Raji (cell line): ENCODE results near the gene CFAP91.

ENCODE experiments used
- POLR2A ChIP-seq: IDR thresholded peaks from 2 replicates; pipeline ENCODE4 v1.6.1; 2011; ENCODE audit warnings: low read depth, low read length, control low read depth; ENCODE audit not compliant: insufficient read depth

CFAP91 gene

DNA sequence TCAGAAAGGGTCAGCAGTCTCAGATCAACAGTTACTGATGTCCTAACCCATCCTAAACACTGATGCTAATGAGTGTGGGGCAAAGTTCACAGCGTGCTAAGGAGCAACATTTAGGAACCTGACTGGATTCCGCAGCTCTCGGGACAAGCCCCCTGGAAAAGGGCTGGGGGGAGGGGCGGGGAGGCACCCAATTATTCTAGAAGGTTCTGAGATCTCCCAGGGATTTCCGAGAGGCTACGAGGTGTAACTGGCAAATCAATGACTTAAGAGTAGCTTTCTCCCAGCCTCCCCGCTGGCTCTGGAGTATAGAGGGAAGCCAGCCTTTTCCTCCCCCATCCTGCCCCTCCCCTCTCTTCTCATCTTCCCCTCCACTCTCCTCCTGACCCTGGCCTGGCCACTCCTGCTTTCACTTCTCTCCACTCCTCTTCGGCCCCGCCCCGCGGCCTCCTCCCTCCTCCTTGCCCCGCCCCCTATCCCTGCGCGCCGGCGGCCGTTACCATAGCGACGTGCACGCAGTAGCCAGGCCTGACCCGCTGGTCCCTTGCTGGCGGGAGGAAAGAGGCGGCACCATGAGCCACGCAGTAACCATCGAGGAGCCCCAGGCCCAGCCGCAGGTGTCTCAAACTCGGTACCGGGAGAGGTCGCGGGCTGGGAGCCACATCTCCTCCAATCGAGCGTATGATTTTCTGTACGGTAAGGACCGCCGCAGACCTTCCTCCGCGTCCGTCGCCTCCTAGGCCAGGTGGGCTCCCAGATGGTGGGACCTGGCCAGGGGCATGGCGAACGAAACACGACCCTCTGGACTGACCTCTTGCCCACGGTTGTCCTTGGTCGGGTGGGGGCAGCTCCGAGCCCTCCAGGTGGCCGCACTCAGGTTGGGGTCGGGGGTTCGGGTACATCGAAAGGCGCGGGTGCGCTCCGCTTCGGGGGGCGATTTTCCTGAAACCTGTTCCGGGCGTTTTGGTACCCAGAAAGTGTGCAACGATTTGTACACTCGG, at the start of gene CFAP91:
Gene CFAP91 (plus strand): TSS at position 493 of the 998 bp plus-strand sequence. CDS start 77 bp downstream, at position 570.
- TF ChIP-seq POLR2A: no peak

DNA sequence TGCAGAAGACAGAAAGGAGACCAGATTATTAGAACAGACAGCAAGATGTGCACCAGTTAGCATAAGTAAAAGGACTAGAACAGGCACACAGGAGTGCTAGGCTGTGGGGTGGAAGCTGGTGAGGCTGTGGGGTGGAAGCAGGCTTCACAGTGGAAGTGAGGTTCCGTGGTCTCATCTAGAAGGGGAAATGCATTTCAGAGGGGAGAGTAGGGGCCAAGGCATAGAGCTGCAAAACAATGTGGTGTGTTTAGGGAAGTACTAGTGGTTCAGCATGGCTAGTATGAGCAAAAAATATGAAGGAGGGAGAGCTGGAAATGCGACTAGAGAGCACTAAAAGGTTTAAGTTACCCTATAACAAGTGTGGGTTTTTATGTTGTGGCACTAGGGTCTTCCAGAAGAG, 48.9 kb upstream of the CFAP91 start:
- no peak for TF ChIP-seq POLR2A

DNA sequence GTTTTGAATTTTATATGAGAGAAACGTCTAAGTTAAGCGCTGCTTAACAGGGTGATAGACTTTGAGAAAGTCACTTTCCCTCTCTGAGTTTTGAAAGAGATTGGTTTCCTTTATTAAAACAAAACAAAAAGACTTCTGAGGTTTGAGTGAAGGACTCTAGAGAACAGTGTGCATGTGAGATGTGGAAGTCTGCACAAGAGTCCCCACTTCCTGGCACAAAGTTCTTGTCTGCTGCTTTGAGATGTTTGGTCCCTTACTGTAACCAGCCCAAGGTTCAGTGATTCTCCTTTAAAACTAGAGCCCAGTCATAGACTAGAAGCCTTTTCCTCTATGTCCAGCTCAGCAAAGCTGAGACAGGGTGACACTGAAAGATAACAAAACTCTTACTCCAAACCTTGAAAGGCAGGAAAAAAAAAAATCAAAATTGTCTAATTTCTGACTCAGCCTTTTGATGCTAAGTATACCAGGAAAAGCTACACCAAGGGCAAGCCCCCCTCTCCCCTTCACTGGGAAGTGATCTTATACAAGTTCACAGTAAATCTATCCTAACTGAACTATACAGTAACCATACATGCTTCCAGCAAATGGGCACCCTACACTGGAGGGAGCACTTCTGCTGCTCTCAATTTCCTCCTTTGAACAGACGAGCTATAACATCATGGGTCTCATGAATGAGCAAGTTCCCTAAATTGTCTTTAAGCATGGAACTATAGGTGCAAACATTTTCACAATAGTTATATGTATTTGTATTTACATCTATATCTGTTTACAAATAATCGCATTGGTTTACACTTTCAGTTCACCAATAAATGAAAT, 44.7 kb upstream of the CFAP91 start:
- no peak for TF ChIP-seq POLR2A

DNA sequence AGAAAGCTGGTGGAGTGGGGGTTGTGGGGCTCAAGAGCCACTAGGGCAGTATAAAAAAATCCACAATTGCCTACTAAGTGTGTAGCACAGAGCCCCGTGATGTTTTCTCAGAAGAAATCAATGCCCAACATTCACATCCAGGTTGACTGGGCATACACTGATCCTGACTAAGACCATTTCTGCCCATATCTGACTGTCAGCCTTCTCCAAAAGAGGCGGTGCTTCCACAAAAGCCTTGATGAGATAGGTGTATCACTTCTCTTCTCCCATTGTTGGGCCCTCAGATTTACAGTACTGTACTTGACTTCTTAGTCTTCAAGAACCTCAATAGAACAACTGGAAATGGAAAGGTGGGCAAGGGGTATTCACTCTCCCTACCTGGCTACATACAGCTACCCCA, 43.8 kb upstream of the CFAP91 start:
- TF ChIP-seq POLR2A: no peak

DNA sequence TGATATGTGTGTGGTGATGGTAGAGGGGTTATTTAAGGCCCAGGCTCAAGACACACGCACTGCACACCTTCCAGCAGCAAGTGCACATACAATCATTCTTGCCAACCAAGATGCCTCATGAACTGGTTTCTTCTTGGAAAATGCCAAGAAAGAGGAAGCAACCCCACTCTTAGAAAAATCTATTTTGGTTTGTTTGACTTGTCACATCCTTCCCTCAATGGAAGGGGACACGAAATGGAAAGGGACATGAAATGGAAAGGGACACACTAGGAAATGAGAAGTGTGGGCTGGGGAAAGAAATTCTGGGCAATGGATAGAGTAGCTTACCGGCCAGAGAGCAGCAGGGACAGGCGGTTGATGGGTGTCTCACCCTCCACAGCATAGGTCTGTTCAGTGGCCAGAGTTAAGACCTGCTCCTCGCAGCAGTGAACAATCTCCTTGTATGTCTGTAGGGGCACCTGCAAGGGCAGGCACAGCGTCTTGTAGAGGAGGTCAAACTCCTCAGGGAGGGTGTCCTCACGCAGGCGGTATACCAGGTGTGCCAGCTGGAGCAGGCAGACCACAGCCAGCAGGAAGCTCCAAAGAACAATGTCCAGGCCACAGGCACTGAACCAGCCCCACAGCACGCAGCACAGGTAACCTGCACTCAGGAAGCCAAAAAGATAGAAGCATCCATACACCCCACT, 43.1 kb upstream of the CFAP91 start:
- no peak for TF ChIP-seq POLR2A

DNA sequence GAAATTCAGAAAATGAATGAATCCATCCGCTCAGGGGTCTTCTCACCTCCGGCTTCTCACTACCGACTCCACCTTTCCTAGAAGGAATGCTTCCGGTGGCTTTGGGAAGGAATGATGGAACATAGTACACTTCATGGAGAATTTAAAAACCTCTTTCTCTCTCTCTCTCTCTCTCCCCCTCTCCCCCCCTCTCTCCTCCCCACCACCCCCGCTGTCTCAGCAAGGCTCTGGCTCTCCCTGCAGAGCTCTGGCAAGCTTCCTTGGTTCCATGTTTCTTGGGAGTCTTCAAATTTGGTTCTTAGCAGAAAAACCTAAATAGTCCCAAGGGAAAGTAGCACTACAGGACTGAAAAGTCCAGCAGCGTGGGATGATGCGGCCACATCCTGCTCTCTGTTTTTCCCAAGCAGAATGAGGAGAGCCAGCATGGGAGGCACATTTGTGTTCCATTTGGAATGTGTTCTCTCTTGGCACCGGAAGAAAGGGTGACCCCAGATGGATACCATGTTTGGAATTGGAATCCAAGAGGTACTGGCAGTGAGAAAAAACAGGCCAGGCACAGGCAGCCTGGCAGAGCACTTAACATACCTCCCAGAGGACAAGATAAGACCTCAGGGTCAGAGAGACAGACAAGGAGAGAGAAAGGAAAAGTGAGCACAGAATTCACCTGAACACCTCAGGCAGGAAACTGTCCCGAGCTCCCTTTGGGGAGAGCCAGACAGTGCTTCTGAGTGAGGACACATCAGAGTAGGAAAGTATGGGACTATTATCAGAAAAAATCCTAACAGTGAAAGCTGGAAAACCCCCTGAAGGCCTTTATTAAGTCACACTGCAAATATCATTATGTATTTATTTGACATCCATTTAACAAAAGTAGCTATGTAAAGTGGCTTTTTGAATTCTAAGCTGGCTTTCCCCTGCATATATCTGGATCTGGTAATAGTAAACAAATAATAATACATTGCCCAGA, 42.1 kb upstream of the CFAP91 start, which contains the start of gene POPDC2:
Gene POPDC2 (minus strand): TSS at position 116 of the 967 bp plus-strand sequence. CDS start 166 bp downstream, outside the sequence.
- no peak for TF ChIP-seq POLR2A

DNA sequence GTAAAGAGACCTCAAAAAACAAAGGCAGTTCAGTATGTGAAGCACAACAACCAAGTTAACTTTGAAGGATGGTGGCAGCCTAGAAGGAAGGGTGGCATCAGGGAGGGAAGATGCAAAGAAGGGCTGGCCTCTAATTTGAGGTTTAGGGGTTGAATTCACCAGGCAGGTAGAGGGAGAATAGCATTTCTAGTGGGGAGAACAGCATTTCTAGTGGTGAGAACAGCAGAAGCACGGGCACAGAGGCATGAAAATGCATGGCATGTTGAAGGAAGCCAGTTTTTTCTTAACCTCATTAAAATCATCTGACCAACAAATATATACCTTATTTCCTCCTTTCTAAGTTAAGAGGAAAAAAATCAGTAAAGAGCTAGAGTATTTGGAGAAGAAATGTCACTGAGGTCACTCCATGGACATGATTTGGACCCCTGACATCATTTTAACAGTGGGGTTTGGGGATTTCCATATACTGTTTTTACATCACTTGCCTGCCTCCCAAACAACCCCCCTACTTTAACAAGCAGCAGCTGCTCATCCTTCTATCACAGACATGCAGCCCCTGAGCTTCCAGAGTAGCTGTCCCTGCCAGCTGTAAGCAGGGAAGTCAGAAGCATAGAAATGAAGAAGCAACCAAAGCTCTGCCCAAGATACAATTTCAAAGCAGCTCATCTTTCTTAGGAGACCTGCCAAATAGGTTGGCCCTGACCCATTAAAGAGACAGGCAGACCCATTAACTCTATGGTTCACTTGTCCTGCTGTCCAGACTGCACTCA, 40.0 kb upstream of the CFAP91 start:
- TF ChIP-seq POLR2A: no peak

DNA sequence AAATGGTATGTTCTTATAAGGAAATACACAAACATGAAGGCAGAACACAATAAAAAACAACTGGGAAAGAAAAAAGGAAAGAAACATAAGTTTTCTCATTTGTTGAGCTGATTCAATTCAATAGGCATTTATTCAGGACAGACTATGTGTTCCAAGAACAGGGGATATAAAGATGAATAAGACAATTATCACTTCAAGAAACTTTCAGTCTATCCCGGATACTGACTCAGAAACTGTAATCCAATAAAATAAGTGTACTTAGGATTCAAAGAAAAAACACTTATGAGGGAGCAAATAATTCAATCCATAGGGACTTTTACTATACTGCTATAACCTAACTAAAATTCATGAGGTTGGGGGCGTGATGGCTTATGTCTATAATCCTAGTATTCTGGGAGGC, 38.9 kb upstream of the CFAP91 start:
- no peak for TF ChIP-seq POLR2A

DNA sequence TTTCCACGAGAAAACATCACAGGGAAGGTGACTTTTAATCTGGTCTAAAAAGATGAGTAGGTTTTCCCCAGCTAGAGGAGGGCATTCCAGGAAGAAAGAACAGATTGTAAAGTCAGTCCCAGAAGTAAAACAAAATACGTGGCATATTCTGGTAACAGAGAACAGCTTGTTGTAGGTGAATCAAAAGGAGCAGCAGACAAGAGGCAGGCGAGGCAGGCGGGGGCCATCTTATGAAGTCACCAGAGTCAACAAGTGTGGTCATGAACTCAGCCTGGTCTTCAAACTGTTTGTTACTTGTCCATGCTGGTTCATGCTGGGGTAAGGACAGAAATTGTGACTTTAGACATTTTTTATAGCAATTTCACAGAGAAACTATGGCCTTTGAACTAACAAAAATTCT, 38.5 kb upstream of the CFAP91 start:
- TF ChIP-seq POLR2A: no peak

DNA sequence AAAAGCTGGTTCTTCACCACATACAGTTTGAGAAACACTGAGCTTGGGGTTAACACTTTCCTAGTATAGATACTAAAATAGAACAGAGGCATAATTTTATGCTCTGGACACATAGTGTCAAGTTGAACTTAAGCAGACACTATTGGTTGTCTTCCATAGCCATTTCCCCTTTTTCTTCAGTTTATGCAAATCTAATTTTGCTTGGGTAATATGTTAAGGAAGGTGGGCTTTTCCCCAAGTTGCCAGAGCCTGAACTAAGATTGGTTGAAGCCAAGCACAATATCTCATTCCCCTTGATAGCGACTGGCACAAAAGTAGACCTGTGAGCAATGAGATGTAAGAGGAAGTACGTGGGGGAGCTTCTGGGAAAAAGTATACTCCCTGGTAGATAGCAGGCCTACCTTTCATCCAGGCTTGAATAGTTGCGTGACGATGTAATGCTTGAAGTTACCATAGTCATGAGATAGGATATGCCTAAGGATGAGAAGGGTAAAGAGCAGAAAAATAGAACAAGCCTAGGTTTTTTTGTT, 37.9 kb upstream of the CFAP91 start:
- TF ChIP-seq POLR2A: no peak

DNA sequence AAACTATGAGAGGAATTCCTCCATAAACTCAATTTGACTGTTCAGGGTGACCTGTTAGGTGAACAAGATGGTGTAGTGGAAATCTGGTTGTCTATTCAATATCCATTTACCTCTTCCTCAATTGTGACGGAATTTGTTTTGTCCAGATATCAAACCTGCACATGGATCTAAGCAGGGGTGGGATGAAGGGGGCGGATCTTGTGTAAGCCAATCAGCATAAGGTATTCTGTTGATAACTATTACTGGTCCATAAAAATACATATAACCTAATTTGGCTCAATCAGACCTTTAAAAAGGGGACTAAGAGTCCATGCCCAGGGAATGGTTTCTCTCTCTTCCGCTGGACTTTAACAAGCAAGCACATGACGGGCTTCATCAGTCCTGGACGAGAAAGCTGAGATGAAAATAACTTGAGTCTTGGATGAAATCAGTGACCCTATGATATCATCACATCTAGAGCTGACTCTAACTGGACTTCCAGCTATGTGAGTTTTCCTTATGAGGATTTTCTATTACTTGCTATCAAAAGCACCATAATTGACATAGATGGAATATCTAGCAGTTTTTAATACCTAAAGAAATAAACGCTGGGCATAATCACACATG, 36.8 kb upstream of the CFAP91 start:
- TF ChIP-seq POLR2A: no peak

DNA sequence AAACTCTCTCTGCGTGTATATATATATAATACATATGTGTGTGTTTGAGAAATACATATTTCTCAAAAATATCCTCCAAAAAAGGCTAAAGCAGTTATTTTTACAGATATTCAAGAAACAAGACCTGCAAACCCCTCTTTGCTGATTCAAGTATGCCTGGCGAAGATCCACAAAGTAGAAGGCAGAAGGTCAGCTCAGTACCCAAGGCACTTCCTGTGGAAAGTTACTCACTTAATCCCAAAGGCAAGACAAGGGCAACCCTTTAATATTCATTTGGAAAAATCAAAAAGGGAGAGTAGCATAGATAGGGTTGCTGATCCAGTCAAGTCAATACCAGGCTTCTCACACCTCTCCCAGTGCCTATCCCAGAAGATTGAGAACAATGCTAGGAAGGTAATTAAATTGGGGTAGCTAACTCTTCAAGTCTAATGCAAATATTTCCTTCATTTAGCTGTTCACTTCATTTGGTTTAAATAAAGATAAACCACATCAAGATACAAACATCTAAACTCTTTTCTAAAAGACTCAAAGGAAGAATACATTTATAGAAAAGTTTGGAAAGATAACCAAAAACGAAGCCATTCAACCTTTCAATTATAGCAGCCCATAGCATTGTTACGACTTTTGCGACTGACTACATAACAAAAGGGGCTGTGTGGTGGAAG, 32.8 kb upstream of the CFAP91 start:
- no peak for TF ChIP-seq POLR2A
